ENCODE data around the gene ARHGAP12. TPM values are rescaled to one million over a fixed set of nuclear protein-coding genes. Genes with fewer than 3 reads are reported as not detected.

Gene ARHGAP12
- total RNA-seq, 1 donor from 2014 or later = 58.7 TPM

- DNase-seq (ENCODE audit: low spot score in 2 of 2) (no peak), FAIRE-seq (no peak)
Measured at GRCh38 chr10:31949266-31949665, 20.6 kb upstream of the ARHGAP12 start.

- FAIRE-seq (no peak), DNase-seq (ENCODE audit: low spot score in 2 of 2) (no peak)
Measured at GRCh38 chr10:31948021-31948420, 19.4 kb upstream of the ARHGAP12 start.

DNA sequence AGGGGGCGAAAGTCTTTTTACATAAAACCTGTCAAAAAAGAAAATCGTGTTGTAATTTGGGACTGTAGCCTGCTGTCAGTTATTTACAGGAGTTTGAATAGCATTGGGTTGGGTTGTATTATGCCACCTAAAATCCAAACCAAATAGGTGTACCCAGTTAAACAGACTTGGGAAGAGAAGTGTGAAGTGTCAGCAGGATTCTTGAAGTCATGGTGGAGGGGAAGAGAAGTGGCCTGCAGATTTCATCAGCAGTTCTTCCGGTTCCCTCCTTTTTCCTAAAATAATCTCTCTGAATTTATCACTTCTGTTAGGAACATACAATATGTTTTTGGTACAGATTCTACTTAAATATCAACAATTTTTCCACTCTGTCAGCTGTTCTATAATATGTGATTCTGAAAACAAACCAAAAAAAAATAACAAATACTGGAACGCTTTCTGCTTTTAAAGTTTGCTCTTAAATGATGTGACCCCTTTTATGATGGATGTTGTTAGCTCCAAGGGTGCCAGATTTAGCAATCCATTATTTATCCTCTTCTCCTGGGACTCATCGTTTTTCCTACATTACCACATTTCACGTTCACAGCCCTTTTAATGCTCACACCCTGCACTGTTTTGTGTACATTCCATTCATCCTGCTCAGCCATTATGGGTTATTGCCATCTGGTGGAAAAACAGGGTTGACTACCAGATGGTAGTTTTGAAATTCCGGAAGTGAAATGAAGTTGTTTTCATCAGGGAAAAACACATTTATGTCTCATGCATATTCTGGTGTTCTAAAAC lies 18.7 kb upstream of the ARHGAP12 start:
- DNase-seq (ENCODE audit: low spot score in 2 of 2) = peak in 1 of 2 donors; percentile 29
- no peak for FAIRE-seq

- DNase-seq (ENCODE audit: low spot score in 2 of 2) (no peak), FAIRE-seq (no peak)
Measured at GRCh38 chr10:31945392-31945791, 16.8 kb upstream of the ARHGAP12 start.

- DNase-seq (ENCODE audit: low spot score in 2 of 2) = no peak
- no peak for FAIRE-seq
Measured at GRCh38 chr10:31944071-31944433, 15.4 kb upstream of the ARHGAP12 start.

DNA sequence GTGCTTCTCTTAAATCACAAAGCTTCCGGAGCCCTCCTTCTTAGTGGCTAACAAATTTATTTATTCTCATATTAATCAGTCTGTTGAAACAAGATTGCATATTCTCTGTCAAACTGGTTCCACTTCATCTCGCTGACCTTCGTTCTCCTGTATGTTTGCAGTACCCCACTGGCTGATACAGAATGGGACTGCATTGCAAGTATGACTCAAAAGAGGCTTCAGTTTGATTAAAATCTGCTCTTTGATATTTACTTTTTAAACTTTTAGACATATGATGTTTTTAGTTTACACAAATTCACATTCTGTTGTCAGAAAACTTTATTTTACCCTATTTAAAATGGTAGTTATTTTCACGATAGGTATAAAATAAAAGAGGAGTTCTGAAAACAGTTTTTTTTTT lies 14.3 kb upstream of the ARHGAP12 start:
- DNase-seq (ENCODE audit: low spot score in 2 of 2) (no peak), FAIRE-seq (no peak)

- DNase-seq (ENCODE audit: low spot score in 2 of 2) = no peak
- no peak for FAIRE-seq
Measured at GRCh38 chr10:31942435-31942834, 13.8 kb upstream of the ARHGAP12 start.

DNA sequence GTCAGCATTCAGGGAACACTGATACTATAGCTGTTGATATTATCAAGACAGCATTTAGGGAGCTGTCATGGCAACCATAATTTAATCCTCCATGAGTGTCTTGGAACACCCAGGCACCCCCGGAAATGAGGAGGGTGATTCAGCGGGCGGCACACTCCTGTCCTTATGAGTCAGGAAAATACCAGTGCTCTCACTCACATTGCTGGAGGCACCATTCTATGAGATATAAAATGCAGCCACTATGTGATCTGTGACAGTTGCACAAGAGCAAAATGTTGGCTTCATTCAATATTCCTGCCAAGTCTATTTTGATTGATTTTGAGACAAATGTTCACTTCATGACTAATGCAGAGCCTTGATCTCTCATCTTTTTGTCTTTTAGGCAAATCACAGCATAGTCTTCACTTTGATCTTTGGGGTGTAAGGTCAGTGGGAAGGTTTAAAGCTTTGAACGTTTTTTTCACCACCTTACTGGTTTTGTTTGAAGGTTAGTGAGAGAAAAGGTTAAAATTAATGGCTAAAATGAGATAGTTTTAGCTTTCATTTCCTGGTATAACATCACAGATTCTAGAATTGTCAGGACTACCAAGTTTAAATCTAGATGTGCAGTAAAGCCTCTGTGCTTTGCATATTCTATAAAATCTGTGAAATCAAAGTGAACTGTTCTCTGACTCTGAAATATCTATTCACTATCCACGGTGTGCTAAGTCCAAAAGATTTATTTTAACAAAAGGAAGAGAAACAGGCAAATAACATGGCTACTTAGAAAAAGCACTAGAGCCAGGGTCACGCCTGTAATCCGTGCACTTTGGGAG lies 12.4 kb upstream of the ARHGAP12 start:
- no peak for DNase-seq (ENCODE audit: low spot score in 2 of 2)

GRCh38 chr10:31939797-31940708 lies 11.4 kb upstream of the ARHGAP12 start:
- FAIRE-seq = no peak
- no peak for DNase-seq (ENCODE audit: low spot score in 2 of 2)

More for the DNA sequence above, 12.4 kb upstream of the ARHGAP12 start:
- no peak for FAIRE-seq

- DNase-seq (ENCODE audit: low spot score in 2 of 2) = no peak
- no peak for FAIRE-seq
Measured at GRCh38 chr10:31937371-31937770, 8.7 kb upstream of the ARHGAP12 start.

- DNase-seq (ENCODE audit: low spot score in 2 of 2) (no peak), FAIRE-seq (no peak)
Measured at GRCh38 chr10:31936933-31937332, 8.3 kb upstream of the ARHGAP12 start.

DNA sequence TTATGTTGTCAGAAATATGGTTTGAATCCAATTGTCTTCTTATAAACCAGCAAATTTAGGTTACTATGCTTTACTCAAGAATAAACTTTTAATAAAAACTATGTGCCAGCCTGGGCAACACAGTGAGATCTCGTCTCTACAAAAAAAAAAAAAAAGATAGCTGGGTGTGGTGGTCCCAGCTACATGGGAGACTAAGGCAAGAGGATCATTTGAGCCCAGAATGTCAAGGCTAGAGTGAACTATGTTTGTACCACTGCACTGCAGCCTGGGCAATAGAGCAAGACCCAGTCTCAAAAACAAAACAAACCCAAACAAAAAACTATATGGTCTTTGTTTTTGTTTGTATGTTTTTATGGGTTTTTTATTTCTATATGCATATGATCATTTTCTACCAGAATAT lies 7.5 kb upstream of the ARHGAP12 start:
- FAIRE-seq = no peak
- no peak for DNase-seq (ENCODE audit: low spot score in 2 of 2)

GRCh38 chr10:31935678-31936077 lies 7.0 kb upstream of the ARHGAP12 start:
- FAIRE-seq (no peak), DNase-seq (ENCODE audit: low spot score in 2 of 2) (no peak)

DNA sequence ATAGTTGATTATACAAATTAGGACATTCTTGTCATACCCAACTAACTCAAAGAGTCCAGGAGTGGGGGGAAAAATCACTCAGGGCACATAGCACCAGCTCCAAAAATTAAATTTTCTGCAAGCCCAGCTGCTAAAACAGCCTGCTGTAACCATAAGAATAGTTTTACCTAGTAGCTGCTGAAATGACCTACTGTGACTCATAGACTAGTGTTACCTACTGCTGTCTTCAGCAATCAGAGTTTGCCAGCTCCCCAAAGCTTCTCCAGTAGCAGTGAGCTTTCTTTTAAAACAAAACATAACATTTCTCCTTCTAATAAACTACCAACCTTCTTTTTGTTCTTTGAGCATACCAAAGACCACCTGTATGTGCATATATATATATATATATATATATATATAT lies 4.2 kb upstream of the ARHGAP12 start:
- DNase-seq (ENCODE audit: low spot score in 2 of 2) (no peak), FAIRE-seq (no peak)

GRCh38 chr10:31930856-31931255 lies 2.2 kb upstream of the ARHGAP12 start:
- FAIRE-seq (no peak), DNase-seq (ENCODE audit: low spot score in 2 of 2) (no peak)

- FAIRE-seq = no peak
- DNase-seq (ENCODE audit: low spot score in 2 of 2) = no peak
Measured at GRCh38 chr10:31930023-31930751, 1.6 kb upstream of the ARHGAP12 start.

- peak; percentile 37 to 41 for DNase-seq (ENCODE audit: low spot score in 2 of 2)
- FAIRE-seq = no peak
Measured at GRCh38 chr10:31929261-31930022, 811 bp upstream of the ARHGAP12 start.

DNA sequence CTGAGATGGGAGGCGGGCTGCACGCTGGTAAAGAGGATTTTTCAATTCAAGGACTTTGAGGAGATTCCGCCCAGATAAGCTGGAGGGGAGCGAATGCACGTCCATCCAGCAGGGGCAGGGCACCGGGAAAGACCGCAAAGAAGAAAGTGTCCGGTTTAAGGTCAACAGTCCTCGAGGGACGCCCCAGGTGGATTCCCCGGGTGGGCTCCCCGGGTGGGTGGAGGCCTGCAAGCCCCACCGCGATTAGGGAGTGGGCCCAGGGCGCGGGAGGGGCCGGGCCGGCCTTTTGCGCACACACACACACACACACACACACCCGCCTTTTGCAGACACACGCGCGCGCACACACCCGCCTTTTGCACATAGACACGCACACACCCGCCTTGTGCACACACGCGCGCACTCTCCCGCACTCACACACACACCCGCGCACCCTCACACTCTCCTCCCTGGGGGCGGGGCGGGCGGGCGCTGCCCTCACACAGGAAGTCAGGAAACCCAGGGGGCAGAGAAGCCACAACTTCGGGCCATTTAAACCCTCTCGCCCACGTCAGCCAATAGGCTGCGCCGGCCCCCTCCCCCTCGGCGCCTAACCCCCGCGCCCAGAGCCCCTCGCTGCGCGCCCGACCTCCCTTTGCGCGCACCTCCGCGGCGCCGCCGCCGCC lies 615 bp downstream of the ARHGAP12 start:
- FAIRE-seq (no peak), DNase-seq (ENCODE audit: low spot score in 2 of 2) (peak; percentile 39 to 59)

DNA sequence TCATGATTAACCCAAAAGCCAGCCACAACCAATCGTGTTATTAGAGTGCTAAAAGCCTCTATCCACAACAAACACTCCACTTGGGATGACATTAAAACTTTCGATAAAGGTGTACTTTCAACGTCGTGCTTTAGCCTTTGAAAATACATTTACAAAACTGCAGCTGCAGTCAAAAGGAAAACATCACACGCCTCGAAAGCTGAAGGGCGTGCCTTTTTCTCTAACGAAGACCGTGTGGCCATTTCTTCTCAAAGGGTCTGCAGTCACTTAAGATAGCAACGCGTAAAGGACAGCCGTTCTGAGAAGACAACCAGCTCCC lies 1.1 kb downstream of the ARHGAP12 start:
- DNase-seq (ENCODE audit: low spot score in 2 of 2) = no peak
- FAIRE-seq = no peak
